K562 (cell line): ENCODE measurements around the gene LRP10. TPM values are rescaled to one million over a fixed set of nuclear protein-coding genes. Genes with fewer than 3 reads are reported as not detected.

Experiments
- ATAC-seq: fragments of 200-7000 bp; cut with Tn5 transposase; 3 replicates; pipeline ENCODE4 v1.9.1; 2020; ENCODE audit warnings: moderate library complexity
- BruUV-seq: library from RNA; stranded (reverse); fragments of 400-500 nt; replicated peaks from 2 replicates; lab custom pipeline; 2021; lab: Mats Ljungman, UMichigan
- CTCF ChIA-PET: fragments of 300-600 bp; formaldehyde crosslinking; extraction: SDS; loops from one replicate; lab custom pipeline; 2021; ENCODE audit warnings: low intra/inter-chr PET ratio; lab: Yijun Ruan, JAX
- POLR2A ChIA-PET: fragments of 300-600, 350-650 bp; sonication (Branson Sonifier 250); formaldehyde crosslinking; extraction: SDS; loops from one replicate; lab custom pipeline; 2021; ENCODE audit warnings: antibody characterized with exemption, inconsistent platforms; lab: Yijun Ruan, JAX
- DNase-seq, 4 experiments: peaks; one replicate each; pipeline versions ENCODE4 v3.0.0 to v3.0.0-alpha.2; 2011 to 2018; ENCODE audit warnings: low spot score in 3 of 4, mixed read lengths in 3 of 4; ENCODE audit errors: extremely low read depth in 1 of 4
- FAIRE-seq: peaks from 2 replicates; lab custom pipeline; 2011; peaks lifted over from hg19 to GRCh38; lab: Jason Lieb, UNC
- H2AFZ ChIP-seq: 2 replicates; pipeline ENCODE4 v1.6.0; 2011; ENCODE audit warnings: low read depth, low read length, control low read depth, inconsistent platforms
- H3K27ac ChIP-seq: fragments of 200-600 bp; 3 replicates; pipeline ENCODE4 v1.8.0; 2011; ENCODE audit warnings: low read depth, mild to moderate bottlenecking, control low read depth, inconsistent platforms, low read length, moderate library complexity, mixed read lengths; ENCODE audit errors: extremely low read depth
- H3K27me3 ChIP-seq, 2 experiments: fragments of 300-600 bp in 1 of 2; 2 replicates in 1 of 2; 3 replicates in 1 of 2; pipeline versions ENCODE4 v1.6.0 to v1.8.0; 2011; ENCODE audit warnings: inconsistent platforms in 2 of 2, low read length in 2 of 2, mild to moderate bottlenecking in 1 of 2, mixed read lengths in 1 of 2, moderate library complexity in 1 of 2; ENCODE audit not compliant: control insufficient read depth in 2 of 2, insufficient read depth in 2 of 2
- H3K36me3 ChIP-seq: fragments of 300-600 bp; 3 replicates; pipeline ENCODE4 v1.8.0; 2011; ENCODE audit warnings: mild to moderate bottlenecking, low read length, inconsistent platforms; ENCODE audit not compliant: control insufficient read depth, insufficient read depth
- H3K4me1 ChIP-seq, 2 experiments: fragments of 200-600 bp in 1 of 2; replicated peaks in 1 of 2; 2 replicates in 1 of 2; 3 replicates in 1 of 2; pipeline versions ENCODE4 v1.5.1 to v1.8.0; 2011; ENCODE audit warnings: inconsistent platforms in 2 of 2, low read length in 2 of 2, mild to moderate bottlenecking in 1 of 2, mixed read lengths in 1 of 2, moderate library complexity in 1 of 2; ENCODE audit not compliant: control insufficient read depth in 2 of 2, insufficient read depth in 2 of 2
- H3K4me2 ChIP-seq: 2 replicates; pipeline ENCODE4 v1.6.1; 2011; ENCODE audit warnings: low read length, control low read depth, inconsistent platforms, mixed read lengths; ENCODE audit not compliant: insufficient read depth
- H3K4me3 ChIP-seq: fragments of 200-600 bp; sonication (generic), shearing (Covaris generic); 2 replicates; pipeline ENCODE4 v1.5.1; 2016; ENCODE audit warnings: control low read depth, inconsistent platforms
- H3K79me2 ChIP-seq: fragments of 200-600 bp; 3 replicates; pipeline ENCODE4 v1.8.0; 2011; ENCODE audit warnings: low read length, inconsistent platforms; ENCODE audit not compliant: control insufficient read depth, insufficient read depth
- H3K9ac ChIP-seq, 2 experiments: 2 replicates each; pipeline versions ENCODE4 v1.6.0 to v1.6.1; 2011; ENCODE audit warnings: low read depth in 2 of 2, low read length in 2 of 2, control low read depth in 1 of 2, inconsistent platforms in 1 of 2, mild to moderate bottlenecking in 1 of 2, mixed read lengths in 1 of 2; ENCODE audit not compliant: insufficient read depth in 1 of 2
- H3K9me1 ChIP-seq: one replicate; pipeline ENCODE4 v1.6.0; 2011; ENCODE audit warnings: inconsistent platforms, mild to moderate bottlenecking, low read length, moderate library complexity; ENCODE audit not compliant: control insufficient read depth, insufficient read depth
- H3K9me3 ChIP-seq: replicated peaks from 2 replicates; pipeline ENCODE4 v1.5.1; 2011; ENCODE audit warnings: low read depth, low read length, inconsistent platforms; ENCODE audit not compliant: control insufficient read depth, insufficient read depth
- H4K20me1 ChIP-seq: replicated peaks from 2 replicates; pipeline ENCODE4 v1.6.1; 2011; ENCODE audit warnings: low read length, inconsistent platforms, mixed read lengths; ENCODE audit not compliant: control insufficient read depth, insufficient read depth
- ATF7 ChIP-seq: fragments of 450-650 bp; IDR thresholded peaks from 2 replicates; pipeline ENCODE4 v1.7.1; 2014; ENCODE audit warnings: mild to moderate bottlenecking, moderate library complexity
- CREM ChIP-seq: IDR thresholded peaks from 2 replicates; pipeline ENCODE4 v1.6.1; 2014; ENCODE audit warnings: antibody characterized with exemption, low read depth
- DNMT1 ChIP-seq: fragments of 450-650 bp; IDR thresholded peaks from 2 replicates; pipeline ENCODE4 v1.6.1; 2016; ENCODE audit warnings: antibody characterized with exemption, mild to moderate bottlenecking
- ETS2 ChIP-seq: IDR thresholded peaks from 2 replicates; pipeline ENCODE4 v1.6.1; 2016; ENCODE audit warnings: borderline replicate concordance, missing genetic modification characterization, mild to moderate bottlenecking, moderate library complexity, missing compliant biosample characterization; ENCODE audit not compliant: poor library complexity, severe bottlenecking
- MXI1 ChIP-seq: IDR thresholded peaks from 2 replicates; pipeline ENCODE4 v1.6.1; 2011; ENCODE audit warnings: low read depth, mild to moderate bottlenecking, improper control_type of control experiment, low read length
- RBFOX2 ChIP-seq: fragments of 200-400 bp; formaldehyde crosslinking; IDR thresholded peaks from 2 replicates; pipeline ENCODE4 v1.6.1; 2017; ENCODE audit warnings: low read depth, mild to moderate bottlenecking, low read length, moderate library complexity
- SLC30A9 ChIP-seq: fragments of 250-450 bp; sonication (Bioruptor Pico); IDR thresholded peaks from 2 replicates; pipeline ENCODE4 v1.8.0; 2022; ENCODE audit warnings: mild to moderate bottlenecking, moderate library complexity
- SREBF1 ChIP-seq: fragments of 150-350 bp; IDR thresholded peaks from 2 replicates; pipeline ENCODE4 v1.6.1; 2014; ENCODE audit warnings: antibody characterized with exemption, low read depth, low read length, borderline replicate concordance
- TAF15 ChIP-seq: fragments of 200-400 bp; formaldehyde crosslinking; IDR thresholded peaks from 2 replicates; pipeline ENCODE4 v1.6.1; 2017; ENCODE audit warnings: mild to moderate bottlenecking, low read depth, low read length, moderate library complexity
- WGBS: fragments of 100-300 bp; shearing (Covaris generic); methylation state at CpG from one replicate; pipeline ENCODE4 v1.1.6; 2016; ENCODE audit warnings: low coverage, mixed read lengths; ENCODE audit not compliant: insufficient coverage; ENCODE audit errors: missing lambda C conversion rate; 5-methylcytosine and 5-hydroxymethylcytosine counted together
- in situ Hi-C: fragments of 300-500 bp; cut with MboI; formaldehyde crosslinking; loops from 4 replicates; pipeline ENCODE4 v1.15.0; 2018; ENCODE audit warnings: inconsistent platforms, mixed read lengths
- intact Hi-C: fragments of 100-400 bp; cut with micrococcal nuclease; formaldehyde crosslinking; loops from 2 replicates; pipeline ENCODE4 v1.14.2; 2022
- polyA plus RNA-seq, 8 experiments: library from polyadenylated mRNA; depleted of rRNA in 4 of 8; stranded (reverse) in 5 of 8; unstranded in 3 of 8; fragments of >200 nt; fragmentation: Nextera tagmentation in 2 of 8; fragmentation: Illumina TruSeq in 1 of 8; extraction: Ambion mirVana in 2 of 8; extraction: Trizol in 1 of 8; gene quantifications; 2 replicates each; pipeline versions ENCODE4 v1.2.1 to v1.2.3, GENCODE V29; 2011 to 2014; ENCODE audit warnings: inconsistent platforms in 1 of 8, missing spikeins in 1 of 8
- total RNA-seq, 7 experiments: library from RNA; depleted of rRNA in 6 of 7; stranded (reverse); fragments of >200 nt in 6 of 7; fragmentation: Illumina TruSeq in 2 of 7; extraction: Trizol in 2 of 7; gene quantifications; 2 replicates each; pipeline versions ENCODE4 v1.2.1 to v1.2.3, GENCODE V29; 2011 to 2021; ENCODE audit warnings: low replicate concordance in 1 of 7
- TF ChIP-seq, protein P1 (sequence below): fragments of 450-650 bp; formaldehyde crosslinking; IDR thresholded peaks from 2 replicates; pipeline ENCODE4 v1.4.0; 2022; ENCODE audit warnings: mild to moderate bottlenecking, moderate library complexity

Gene LRP10
- total and polyA plus RNA-seq, 9 of the 15 experiments (the other 6 are each of a cell fraction or from before 2014, with no cell fraction given), result 1.3 to 45.5 (median 10.9) TPM

GRCh38 chr14:22822016-22822570 lies 49.4 kb upstream of the LRP10 start (continued):
- TF ChIP-seq RBFOX2, result peak; percentile 65

DNA sequence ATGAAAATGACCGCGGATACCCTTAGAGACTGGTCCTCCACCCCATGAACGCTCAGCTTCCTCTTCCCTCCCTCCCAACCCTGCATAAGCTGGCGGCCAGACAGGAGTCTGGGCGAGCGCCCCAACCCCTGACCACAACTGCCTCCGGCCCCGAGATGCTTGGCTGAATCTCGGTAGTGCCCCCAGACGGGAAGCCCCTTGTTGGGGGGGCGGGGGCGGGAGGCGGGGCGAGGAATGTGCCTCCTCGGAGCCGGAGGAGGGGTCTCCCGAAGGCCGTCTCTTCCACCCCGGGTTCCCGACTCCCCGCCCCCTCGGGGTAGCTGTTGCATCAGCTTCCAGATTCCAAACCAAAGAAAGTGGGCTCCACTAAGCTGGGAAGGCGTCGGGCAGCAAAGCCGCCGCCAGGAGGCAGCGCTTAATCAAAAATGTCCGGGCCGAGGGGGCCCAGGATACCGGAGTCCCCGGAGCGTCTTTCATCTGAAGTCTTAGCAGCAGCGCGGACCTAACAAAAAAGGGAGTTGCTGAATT lies 48.9 kb upstream of the LRP10 start:
- Histone ChIP-seq H3K4me3 (no peak overlapping the region), H3K4me2 (peak overlapping the region; percentile 47), H3K9me1 (no peaks in the 10 kb centered on the region), H3K79me2 (no peaks in the 10 kb centered on the region), H3K36me3 (no peaks in the 10 kb centered on the region), H3K27ac (no peak overlapping the region), H4K20me1 (no peaks in the 10 kb centered on the region), H3K27me3 (no peaks in the 10 kb centered on the region), H3K9me3 (no peaks in the 10 kb centered on the region), H3K4me1 (peaks cover 18 to 30% of the 10 kb centered on the region in 2 experiments; a peak in 4 of 5 replicates), H2AFZ (peak overlapping the region; percentile 75), H3K9ac (peak overlapping the region; percentile 37 to 43; a peak in 2 of 4 replicates)
- DNase-seq (peak; percentile 77 to 87 (median 82)), ATAC-seq (peak; percentile 88), FAIRE-seq (no peak)
- BruUV-seq, result no TSS peak
- ChIA-PET POLR2A (interaction anchor here (0.6 to 2.6 kb wide), 6 partner anchors 10 to 80 kb away, joined by 3 to 10 read pairs (median 6); no protein-coding TSS in a partner anchor), CTCF (interaction anchor here (1.0 to 4.2 kb wide), 7 partner anchors 26 to 266 kb away, joined by 3 to 44 read pairs (median 4); no protein-coding TSS in a partner anchor)
- WGBS, result 3% methylated on average over 17 of the region's 34 CpGs
- intact Hi-C loops, result loop anchor here (1.0 to 5.0 kb wide), 3 partner anchors 31 to 77 kb away; partner anchors contain the start of gene LRP10
- in situ Hi-C loops, result no loop called here
- TF ChIP-seq MXI1, result no peak
- TF ChIP-seq TAF15, result no peak
- no peak for TF ChIP-seq SLC30A9
- TF ChIP-seq ETS2, result no peak
- no peak for TF ChIP-seq DNMT1
- peak; percentile 39; the same call in 1 of the 2 replicates for TF ChIP-seq ATF7
- no peak for TF ChIP-seq SREBF1
- TF ChIP-seq CREM, result 0 out of 2 replicates have a peak, but pooled peaks have one; percentile 28
- TF ChIP-seq, protein P1, sequence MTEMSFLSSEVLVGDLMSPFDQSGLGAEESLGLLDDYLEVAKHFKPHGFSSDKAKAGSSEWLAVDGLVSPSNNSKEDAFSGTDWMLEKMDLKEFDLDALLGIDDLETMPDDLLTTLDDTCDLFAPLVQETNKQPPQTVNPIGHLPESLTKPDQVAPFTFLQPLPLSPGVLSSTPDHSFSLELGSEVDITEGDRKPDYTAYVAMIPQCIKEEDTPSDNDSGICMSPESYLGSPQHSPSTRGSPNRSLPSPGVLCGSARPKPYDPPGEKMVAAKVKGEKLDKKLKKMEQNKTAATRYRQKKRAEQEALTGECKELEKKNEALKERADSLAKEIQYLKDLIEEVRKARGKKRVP (CRISPR knock-in tag), result peak; percentile 93
